ENCODE results near the gene MRPS34.

MRPS34 gene
- 16.1 to 105 (median 59.9) reads per million in 9 experiments for total RNA-seq

GRCh38 chr16:1772908-1773702 lies at the start of gene MRPS34:
Gene MRPS34 (minus strand): TSS chr16:1773134. CDS start chr16:1773119, 15 bp downstream.
- H3K9me3 Mint-ChIP-seq, result no peaks in the 10 kb centered on the region
- DNase-seq, result peak; percentile 70 to 76 (median 71)
- peaks cover 16% of the 10 kb centered on the region in 2 donors for H3K4me1 Mint-ChIP-seq (ENCODE audit: low read depth in 2 of 2)
- peak within 1 kb of the TSS; percentile 95 to 97 for H3K4me3 Mint-ChIP-seq
- peaks cover 54% of the 10 kb centered on the region for H3K36me3 Mint-ChIP-seq (ENCODE audit: insufficient read depth)
- ATAC-seq (replicated peaks), result peak; percentile 56
- H3K27me3 Mint-ChIP-seq, result no peaks in the 10 kb centered on the region
- H3K27ac Mint-ChIP-seq, result peak within 1 kb of the TSS; percentile 82 to 94

- Mint-ChIP-seq H3K27me3 (no peaks in the 10 kb centered on the region), H3K36me3 (ENCODE audit: insufficient read depth) (peaks cover 23% of the 10 kb centered on the region), H3K4me3 (no peak overlapping the region), H3K4me1 (ENCODE audit: low read depth in 2 of 2) (peaks cover 11 to 13% of the 10 kb centered on the region in 2 donors), H3K27ac (no peak overlapping the region), H3K9me3 (no peaks in the 10 kb centered on the region)
- ATAC-seq (replicated peaks) (no peak), DNase-seq (no peak)
Measured at GRCh38 chr16:1821861-1822611, 49.1 kb upstream of the MRPS34 start.

GRCh38 chr16:1820946-1821290 lies 48.0 kb upstream of the MRPS34 start:
- ATAC-seq (replicated peaks) (no peak), DNase-seq (no peak)
- Mint-ChIP-seq H3K9me3 (no peaks in the 10 kb centered on the region), H3K4me3 (no peak overlapping the region), H3K27ac (no peak overlapping the region), H3K4me1 (ENCODE audit: low read depth in 2 of 2) (peaks cover 10 to 13% of the 10 kb centered on the region in 2 donors), H3K27me3 (no peaks in the 10 kb centered on the region), H3K36me3 (ENCODE audit: insufficient read depth) (peaks cover 22% of the 10 kb centered on the region)

- Mint-ChIP-seq H3K27ac (no peak overlapping the region), H3K4me3 (no peak overlapping the region), H3K36me3 (ENCODE audit: insufficient read depth) (peaks cover 27% of the 10 kb centered on the region), H3K9me3 (no peaks in the 10 kb centered on the region), H3K27me3 (no peaks in the 10 kb centered on the region), H3K4me1 (ENCODE audit: low read depth in 2 of 2) (peaks cover 6 to 13% of the 10 kb centered on the region in 2 donors)
- ATAC-seq (replicated peaks) (no peak), DNase-seq (no peak)
Measured at GRCh38 chr16:1820096-1820945, 47.4 kb upstream of the MRPS34 start.

GRCh38 chr16:1819611-1820010 lies 46.7 kb upstream of the MRPS34 start:
- ATAC-seq (replicated peaks) (no peak), DNase-seq (no peak)
- Mint-ChIP-seq H3K27me3 (no peaks in the 10 kb centered on the region), H3K4me1 (ENCODE audit: low read depth in 2 of 2) (peaks cover 4 to 10% of the 10 kb centered on the region in 2 donors), H3K27ac (peak overlapping the region in 1 of 2 donors; percentile 65), H3K36me3 (ENCODE audit: insufficient read depth) (peaks cover 29% of the 10 kb centered on the region), H3K9me3 (no peaks in the 10 kb centered on the region), H3K4me3 (no peak overlapping the region)

- Mint-ChIP-seq H3K36me3 (ENCODE audit: insufficient read depth) (peaks cover 31% of the 10 kb centered on the region), H3K9me3 (no peaks in the 10 kb centered on the region), H3K4me3 (no peak overlapping the region), H3K27me3 (no peaks in the 10 kb centered on the region), H3K4me1 (ENCODE audit: low read depth in 2 of 2) (peaks cover 2 to 7% of the 10 kb centered on the region in 2 donors), H3K27ac (no peak overlapping the region)
- DNase-seq (no peak), ATAC-seq (replicated peaks) (no peak)
Measured at GRCh38 chr16:1818873-1819525, 46.1 kb upstream of the MRPS34 start.

GRCh38 chr16:1818204-1818872 lies 45.4 kb upstream of the MRPS34 start:
- Mint-ChIP-seq H3K9me3 (no peaks in the 10 kb centered on the region), H3K4me1 (ENCODE audit: low read depth in 2 of 2) (peaks cover 2 to 6% of the 10 kb centered on the region in 2 donors), H3K4me3 (no peak overlapping the region), H3K36me3 (ENCODE audit: insufficient read depth) (peaks cover 35% of the 10 kb centered on the region), H3K27ac (no peak overlapping the region), H3K27me3 (no peaks in the 10 kb centered on the region)
- ATAC-seq (replicated peaks), result no peak
- DNase-seq, result no peak

- ATAC-seq (replicated peaks) (no peak), DNase-seq (no peak)
- no peak overlapping the region for H3K4me3 Mint-ChIP-seq
- H3K4me1 Mint-ChIP-seq (ENCODE audit: low read depth in 2 of 2), result peaks cover 6 to 9% of the 10 kb centered on the region in 2 donors
- H3K9me3 Mint-ChIP-seq, result no peaks in the 10 kb centered on the region
- peaks cover 39% of the 10 kb centered on the region for H3K36me3 Mint-ChIP-seq (ENCODE audit: insufficient read depth)
- no peaks in the 10 kb centered on the region for H3K27me3 Mint-ChIP-seq
- no peak overlapping the region for H3K27ac Mint-ChIP-seq
Measured at GRCh38 chr16:1817716-1818115, 44.8 kb upstream of the MRPS34 start.

- Mint-ChIP-seq H3K4me3 (no peak overlapping the region), H3K4me1 (ENCODE audit: low read depth in 2 of 2) (peaks cover 6% of the 10 kb centered on the region in 2 donors), H3K9me3 (no peaks in the 10 kb centered on the region), H3K36me3 (ENCODE audit: insufficient read depth) (peaks cover 43% of the 10 kb centered on the region), H3K27ac (no peak overlapping the region), H3K27me3 (no peaks in the 10 kb centered on the region)
- no peak for ATAC-seq (replicated peaks)
- DNase-seq, result no peak
Measured at GRCh38 chr16:1817276-1817589, 44.3 kb upstream of the MRPS34 start.

- Mint-ChIP-seq H3K27me3 (no peaks in the 10 kb centered on the region), H3K27ac (no peak overlapping the region), H3K36me3 (ENCODE audit: insufficient read depth) (peaks cover 47% of the 10 kb centered on the region), H3K9me3 (no peaks in the 10 kb centered on the region), H3K4me3 (no peak overlapping the region), H3K4me1 (ENCODE audit: low read depth in 2 of 2) (peaks cover 6% of the 10 kb centered on the region in 2 donors)
- no peak for ATAC-seq (replicated peaks)
- no peak for DNase-seq
Measured at GRCh38 chr16:1816396-1817275, 43.7 kb upstream of the MRPS34 start.

GRCh38 chr16:1815461-1815860 lies 42.5 kb upstream of the MRPS34 start:
- DNase-seq (no peak), ATAC-seq (replicated peaks) (no peak)
- Mint-ChIP-seq H3K36me3 (ENCODE audit: insufficient read depth) (peaks cover 47% of the 10 kb centered on the region), H3K9me3 (no peaks in the 10 kb centered on the region), H3K27ac (no peak overlapping the region), H3K27me3 (no peaks in the 10 kb centered on the region), H3K4me3 (no peak overlapping the region), H3K4me1 (ENCODE audit: low read depth in 2 of 2) (peaks cover 6% of the 10 kb centered on the region in 2 donors)

- no peak for DNase-seq
- Mint-ChIP-seq H3K9me3 (no peaks in the 10 kb centered on the region), H3K4me3 (no peak overlapping the region), H3K36me3 (ENCODE audit: insufficient read depth) (peaks cover 52% of the 10 kb centered on the region), H3K27ac (peak overlapping the region; percentile 15 to 19), H3K4me1 (ENCODE audit: low read depth in 2 of 2) (peaks cover 4 to 6% of the 10 kb centered on the region in 2 donors), H3K27me3 (no peaks in the 10 kb centered on the region)
- peak; percentile 61 for ATAC-seq (replicated peaks)
Measured at GRCh38 chr16:1812732-1813163, 39.8 kb upstream of the MRPS34 start.

Measured in effector memory CD8-positive, alpha-beta T cell (primary cell).